Skeletal muscle tissue (tissue), 2 donors: ENCODE results near the gene KRTAP5-7. TPM values are rescaled to one million over a fixed set of nuclear protein-coding genes. Genes with fewer than 3 reads are reported as not detected.

ENCODE experiments used
- small RNA-seq: library from RNA; depleted of rRNA; stranded (forward); fragments of <200 nt; gene quantifications from one replicate; pipeline ENCODE3, GENCODE V24; 2014
- total RNA-seq: library from RNA; depleted of rRNA; stranded (reverse); fragments of >200 nt; gene quantifications from one replicate; pipeline ENCODE4 v1.2.3, GENCODE V29; 2014

Gene KRTAP5-7
- total RNA-seq, 1 donor from 2014 or later: not detected

Small RNAs within 50 kb of the gene (small RNA-seq; reads per million reads assigned to genes)
- not detected for gene AP000867.1

Other genes starting within 250 kb of the KRTAP5-7 start
- gene DHCR7, start 78.9 kb upstream of the KRTAP5-7 start, total RNA-seq: 9.9 TPM
- 27.7 TPM for gene NADSYN1, start 74.1 kb upstream of the KRTAP5-7 start, total RNA-seq
- not detected for gene KRTAP5-8, start 10.8 kb downstream of the KRTAP5-7 start, total RNA-seq
- gene KRTAP5-9, start 21.2 kb downstream of the KRTAP5-7 start, total RNA-seq: not detected
- not detected for gene KRTAP5-10, start 38.3 kb downstream of the KRTAP5-7 start, total RNA-seq
- gene KRTAP5-11, start 55.6 kb downstream of the KRTAP5-7 start, total RNA-seq: not detected